DMS 273 (cell line): ENCODE data around the gene KRTAP19-7.

ENCODE experiments used
- DNase-seq: peaks from one replicate; lab custom pipeline; 2025; ENCODE audit not compliant: unreplicated experiment; lab: John Stamatoyannopoulos, UW

KRTAP19-7 gene, protein sequence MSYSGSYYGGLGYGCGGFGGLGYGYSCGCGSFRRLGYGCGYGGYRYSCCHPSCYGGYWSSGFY

DNA sequence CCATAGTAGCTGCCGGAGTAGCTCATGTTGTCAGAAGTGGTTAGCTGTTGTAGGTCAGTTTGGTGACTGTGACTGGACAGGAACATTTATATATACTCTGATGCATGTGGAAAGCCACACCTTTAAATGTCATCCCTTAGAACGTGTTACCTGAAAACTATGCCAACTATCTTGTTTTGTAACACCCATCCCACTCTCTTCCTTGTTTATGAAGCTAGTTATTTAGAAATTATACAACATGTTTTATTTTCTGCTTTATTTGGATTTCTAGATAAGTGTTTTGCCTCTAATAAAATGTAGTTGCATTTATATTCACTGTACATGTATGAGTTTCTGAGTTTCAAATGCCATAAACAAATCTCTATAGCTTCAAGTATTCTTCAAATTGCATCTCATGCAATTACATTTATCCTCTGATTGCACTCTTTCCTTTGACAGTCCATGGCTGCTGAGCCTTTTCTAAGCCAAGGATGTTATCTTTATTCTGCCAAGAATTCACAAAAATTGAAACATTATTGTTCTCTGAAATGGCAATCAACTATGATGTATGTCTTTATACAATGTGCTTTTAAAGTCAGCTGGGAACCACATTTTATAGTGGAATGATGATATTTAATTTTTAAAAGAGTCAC is at the start of gene KRTAP19-7:
Gene KRTAP19-7, minus strand, starts transcription at position 51 of the 632 bp plus-strand sequence. Its CDS starts 25 bp downstream, at position 26.
- no peak for DNase-seq

DNA sequence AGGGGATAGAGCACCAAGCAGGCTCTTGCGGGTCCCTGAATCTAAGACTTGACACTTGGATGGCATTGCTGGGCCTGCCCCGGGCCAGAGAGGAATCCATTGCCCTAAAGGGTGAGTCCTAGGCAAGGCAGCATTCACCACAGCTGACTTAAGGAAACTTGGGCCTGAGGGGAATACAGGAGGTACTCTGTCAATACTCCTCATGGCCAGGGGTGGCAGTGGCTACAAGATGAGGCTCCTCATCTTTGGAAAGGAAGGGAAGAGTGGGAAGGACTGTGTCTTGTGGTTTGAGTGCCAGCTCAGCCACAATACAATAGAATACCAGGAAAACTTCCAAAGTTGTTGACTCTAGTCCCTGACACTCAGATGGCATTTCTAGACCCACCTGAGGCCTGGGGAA is 44.9 kb upstream of the KRTAP19-7 start:
- no peak for DNase-seq

DNA sequence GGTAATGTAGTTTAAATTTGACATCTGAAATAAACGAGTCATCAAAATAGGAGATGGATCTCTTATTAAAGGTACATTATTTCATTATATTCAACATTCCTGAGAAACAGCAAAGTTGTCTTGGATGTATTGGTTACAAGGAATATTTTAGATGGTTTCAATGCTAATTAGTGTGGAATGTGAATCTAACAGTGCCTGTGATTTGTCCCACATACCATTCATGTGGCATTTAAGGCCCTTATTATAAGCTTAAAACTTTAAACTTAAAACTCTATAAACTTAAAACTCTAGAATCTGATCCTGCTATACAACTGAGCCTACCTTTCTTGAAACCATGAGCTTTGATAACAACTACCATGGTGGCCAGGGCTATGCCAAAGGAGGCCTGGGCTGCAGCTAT is 39.7 kb upstream of the KRTAP19-7 start, which contains the start of gene KRTAP22-1:
Gene KRTAP22-1, plus strand, starts transcription at position 301 of the 400 bp plus-strand sequence.
- no peak for DNase-seq

DNA sequence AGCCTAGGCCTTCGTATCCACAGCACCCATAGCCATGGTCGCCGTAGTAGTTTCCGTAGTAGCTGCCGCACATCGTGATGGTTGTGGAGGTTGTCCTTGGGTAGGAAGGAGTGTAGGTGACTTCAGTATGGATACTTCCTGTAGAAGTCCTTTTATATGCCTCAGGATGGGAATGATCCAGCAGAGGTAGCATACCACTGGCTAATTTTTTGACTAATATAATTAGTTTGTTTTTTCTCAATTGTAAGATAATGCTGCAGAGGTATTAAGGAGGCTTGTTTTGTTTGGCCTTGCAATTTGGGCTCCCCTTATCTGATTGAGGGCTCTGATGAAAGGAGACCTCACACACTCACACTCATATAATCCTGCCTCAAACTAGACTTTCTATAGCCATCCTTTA is 37.7 kb upstream of the KRTAP19-7 start, which contains the start of gene KRTAP6-2:
Gene KRTAP6-2, minus strand, starts transcription at position 101 of the 400 bp plus-strand sequence. Its CDS starts 28 bp downstream, at position 73.
- no peak for DNase-seq

DNA sequence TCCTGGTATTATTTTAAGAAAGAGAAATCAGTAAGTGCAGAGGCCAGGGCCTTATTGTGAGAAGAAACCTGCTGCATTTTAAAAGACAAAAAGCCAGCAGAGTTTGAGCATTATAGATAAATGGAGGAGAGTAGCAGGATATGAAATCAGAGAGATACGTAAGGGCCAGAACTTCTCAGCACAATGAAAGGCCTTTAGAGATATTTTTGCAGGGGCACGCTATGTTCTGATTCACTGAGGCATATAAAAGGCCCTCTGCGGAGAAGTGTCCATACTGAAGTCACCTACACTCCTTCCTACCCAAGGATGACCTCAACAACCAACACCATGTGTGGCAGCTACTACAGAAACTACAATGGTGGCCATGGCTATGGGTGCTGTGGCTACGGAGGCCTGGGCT is 31.0 kb upstream of the KRTAP19-7 start, which contains the start of gene KRTAP6-3:
Gene KRTAP6-3, plus strand, starts transcription at position 301 of the 400 bp plus-strand sequence. Its CDS starts 6 bp downstream, at position 307.
- DNase-seq, result no peak

DNA sequence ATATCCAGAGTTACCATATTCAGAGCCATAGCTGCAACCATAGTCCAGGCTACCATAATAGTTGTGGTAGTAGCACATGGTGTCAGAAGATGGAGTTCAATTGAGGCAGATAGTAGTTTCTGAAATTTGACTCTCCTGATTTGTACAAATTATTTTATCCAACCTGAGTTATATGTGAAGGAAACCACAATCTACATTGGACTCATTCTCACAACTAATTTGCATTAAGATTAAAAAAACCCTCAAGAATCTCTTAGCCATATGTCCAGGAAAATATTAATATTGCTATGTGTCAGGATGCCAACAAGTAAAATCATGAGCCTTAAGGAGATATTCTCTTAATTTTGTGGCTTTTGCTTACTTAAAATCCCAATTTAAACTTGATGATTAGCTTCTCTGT is 29.2 kb upstream of the KRTAP19-7 start, which contains the start of gene KRTAP22-2:
Gene KRTAP22-2, minus strand, starts transcription at position 101 of the 400 bp plus-strand sequence.
- no peak for DNase-seq

DNA sequence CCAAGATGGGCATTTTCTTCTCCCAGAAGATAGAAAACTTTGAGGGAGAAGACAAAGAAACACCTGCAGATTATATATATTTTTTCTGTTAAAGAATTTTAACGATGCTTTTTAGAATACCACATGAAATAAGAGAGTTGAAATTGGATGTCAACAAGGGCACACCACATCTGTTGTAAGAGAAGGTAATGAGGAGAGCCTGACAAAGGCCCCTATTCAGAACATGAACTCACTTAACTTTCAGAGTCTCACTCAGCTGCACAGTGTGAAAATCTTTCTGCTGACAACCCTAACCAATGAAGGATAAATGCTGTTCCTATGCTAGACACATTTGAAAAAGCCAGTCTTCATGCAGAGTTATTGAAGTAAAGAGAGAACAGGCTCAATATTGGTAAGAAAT is 21.8 kb upstream of the KRTAP19-7 start:
- DNase-seq, result no peak

DNA sequence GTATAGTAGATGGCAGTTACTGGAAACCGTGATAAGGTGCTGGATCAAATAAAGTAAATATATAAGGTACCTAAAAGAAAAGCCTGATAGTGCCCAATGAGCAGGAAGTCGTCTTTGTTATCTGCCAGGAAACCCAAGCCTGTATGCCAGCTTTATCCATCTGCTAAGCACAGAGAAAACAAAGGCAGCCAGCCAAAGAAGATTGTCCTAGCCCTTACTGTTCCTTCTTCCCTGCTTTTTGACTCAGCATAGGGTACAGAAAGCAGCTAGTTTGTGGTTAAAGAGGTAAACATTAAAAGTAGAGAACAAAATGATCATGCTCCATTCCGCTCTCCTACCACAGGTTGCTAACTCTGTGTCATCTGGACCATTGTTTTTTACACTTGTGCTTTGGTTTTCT is 19.0 kb upstream of the KRTAP19-7 start:
- DNase-seq, result no peak

DNA sequence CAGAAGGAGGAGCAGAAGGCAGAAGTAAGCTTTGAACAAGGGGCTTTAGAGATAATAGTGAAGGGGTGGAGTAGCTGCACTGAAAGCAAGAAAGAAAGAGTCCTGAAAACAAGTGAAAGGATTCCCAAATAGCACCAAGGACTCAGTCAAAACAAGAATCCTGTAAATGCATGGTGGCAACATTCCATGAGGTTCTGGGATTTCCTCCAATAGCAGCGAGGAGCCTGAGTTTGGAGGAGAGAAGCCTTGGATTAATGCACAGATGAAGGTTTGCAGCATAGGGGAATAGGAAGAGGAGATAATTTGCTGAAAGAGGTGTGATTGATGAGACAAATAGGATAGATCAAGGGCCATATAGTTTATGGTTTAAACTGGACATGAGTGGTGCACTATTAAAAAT is 18.2 kb upstream of the KRTAP19-7 start:
- no peak for DNase-seq

DNA sequence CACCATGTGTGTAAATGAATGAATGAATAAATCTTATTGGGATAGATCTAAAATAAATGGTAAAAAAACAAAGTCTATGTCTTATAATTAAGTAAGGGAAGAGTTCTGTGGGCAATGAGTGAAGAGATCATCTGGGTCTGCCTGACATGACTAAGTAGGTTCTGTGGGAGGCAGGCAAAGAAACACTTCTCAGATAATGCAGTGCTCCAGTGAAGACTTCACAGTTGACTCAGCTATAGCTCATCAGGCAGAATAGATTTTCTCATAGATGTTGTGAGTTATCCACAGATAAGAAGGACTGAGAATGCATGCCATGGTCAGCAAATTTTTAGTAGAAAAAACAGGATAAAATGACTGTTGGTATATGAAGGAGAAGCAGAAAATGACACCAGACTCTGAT is 16.7 kb upstream of the KRTAP19-7 start:
- no peak for DNase-seq

DNA sequence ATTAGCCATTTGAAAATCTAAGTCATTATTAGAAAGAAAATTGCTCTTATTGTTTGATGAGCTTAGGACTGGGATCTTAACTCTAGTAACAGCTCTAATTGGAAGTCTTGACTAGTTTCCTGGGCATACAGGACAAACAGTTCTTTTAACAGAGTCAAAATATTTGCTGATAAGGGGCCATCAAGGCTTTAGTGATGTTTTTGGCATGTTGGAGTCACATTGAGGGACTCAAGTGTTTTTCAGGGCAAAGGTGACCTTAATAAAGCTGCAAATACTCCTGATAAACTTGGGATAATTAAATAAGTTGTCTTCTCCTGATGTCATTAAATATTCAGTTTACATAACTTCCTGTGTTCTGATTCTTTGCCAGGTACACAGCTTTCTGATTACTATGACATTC is 6.5 kb upstream of the KRTAP19-7 start:
- DNase-seq, result no peak

DNA sequence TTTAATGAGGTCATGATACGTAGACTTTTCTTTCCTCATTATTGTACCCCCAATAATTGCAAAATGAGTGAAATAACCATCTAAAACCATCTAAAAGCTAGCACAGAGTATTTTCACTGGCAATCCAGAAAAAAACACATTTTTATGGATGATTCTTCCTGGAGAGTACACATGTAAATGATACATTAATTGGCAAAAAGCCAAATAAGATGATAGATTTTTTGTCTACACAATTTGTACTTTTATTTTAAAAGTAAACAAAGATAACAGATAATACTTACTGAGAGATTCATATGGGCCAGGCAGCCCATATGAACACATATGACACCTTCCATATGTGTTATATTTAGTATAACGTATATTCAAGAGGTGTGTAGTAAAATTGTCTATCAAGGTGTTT is 2.5 kb upstream of the KRTAP19-7 start:
- no peak for DNase-seq

DNA sequence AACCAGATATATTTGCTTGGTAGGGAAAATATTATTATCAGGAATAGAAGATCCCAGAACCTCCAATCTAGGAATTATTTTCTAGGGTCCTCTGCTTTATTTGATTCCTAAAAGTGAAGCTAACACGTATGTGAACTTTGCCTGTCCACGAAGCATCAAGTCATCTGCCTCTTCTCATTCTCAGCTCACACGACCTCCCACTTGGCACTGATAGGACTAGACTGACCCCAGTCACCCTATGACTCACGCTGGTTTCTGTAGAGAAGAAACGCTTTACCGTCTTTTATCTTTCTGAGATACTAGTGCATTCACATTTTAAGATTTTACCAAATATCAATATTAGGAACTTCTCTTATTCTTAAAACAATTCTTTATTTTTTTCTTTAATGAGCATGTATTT is 2.0 kb upstream of the KRTAP19-7 start:
- DNase-seq, result no peak

DNA sequence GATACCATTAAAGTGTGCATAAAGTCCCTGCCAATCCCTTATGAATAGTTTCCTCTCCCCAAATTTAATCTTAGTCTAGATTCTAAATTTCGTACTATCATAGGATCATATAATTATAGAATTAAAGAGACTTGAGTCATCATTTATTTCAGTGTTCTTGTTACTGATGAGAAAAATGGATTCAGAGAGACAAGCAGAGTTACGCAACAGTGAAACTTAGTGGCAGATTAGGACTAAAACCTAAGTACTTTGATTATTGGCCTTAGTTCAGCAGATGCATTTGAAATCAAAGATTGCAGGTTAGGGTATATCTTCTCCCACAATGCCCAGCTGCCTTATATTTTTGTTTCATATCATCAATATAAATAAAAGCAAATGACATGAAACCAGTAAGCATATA is 843 bp upstream of the KRTAP19-7 start:
- no peak for DNase-seq

DNA sequence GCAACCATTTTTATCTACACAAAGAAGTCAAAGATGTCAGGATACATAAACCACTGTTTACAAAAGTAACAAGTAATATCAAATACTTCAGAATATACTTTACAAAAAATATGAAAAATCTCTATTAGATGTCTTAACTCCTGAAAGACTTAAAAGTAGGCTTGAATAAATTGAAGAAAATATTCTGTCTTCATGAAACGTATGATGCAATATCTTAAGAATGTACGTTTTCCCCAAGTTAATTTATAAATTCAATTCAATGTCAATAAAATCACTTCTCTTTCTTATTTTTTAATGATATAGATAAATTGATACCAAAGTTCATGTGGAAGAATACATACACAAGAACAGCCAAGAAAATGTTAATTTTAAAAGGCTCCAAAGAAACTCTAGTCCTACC is 6.0 kb downstream of the KRTAP19-7 start:
- DNase-seq, result no peak

DNA sequence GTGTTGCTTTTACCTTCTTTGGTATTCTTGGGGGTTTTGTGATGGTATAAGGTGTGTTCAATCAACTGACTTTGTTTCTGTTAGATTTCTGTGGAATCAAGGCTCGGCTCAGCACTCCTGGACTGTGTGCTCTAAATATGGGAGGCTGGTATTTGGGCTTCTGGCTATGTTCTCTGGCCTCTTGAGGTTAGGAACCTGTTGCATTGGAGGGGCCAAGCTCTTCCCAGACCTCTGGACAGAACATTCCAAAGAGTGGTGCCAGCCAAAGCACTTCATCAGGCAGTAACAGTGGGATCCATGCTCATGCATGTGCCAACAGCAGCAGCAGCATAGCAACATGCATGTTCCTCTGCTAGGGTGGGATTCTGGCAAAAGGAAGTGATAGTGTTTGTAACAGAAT is 8.3 kb downstream of the KRTAP19-7 start:
- DNase-seq, result no peak

DNA sequence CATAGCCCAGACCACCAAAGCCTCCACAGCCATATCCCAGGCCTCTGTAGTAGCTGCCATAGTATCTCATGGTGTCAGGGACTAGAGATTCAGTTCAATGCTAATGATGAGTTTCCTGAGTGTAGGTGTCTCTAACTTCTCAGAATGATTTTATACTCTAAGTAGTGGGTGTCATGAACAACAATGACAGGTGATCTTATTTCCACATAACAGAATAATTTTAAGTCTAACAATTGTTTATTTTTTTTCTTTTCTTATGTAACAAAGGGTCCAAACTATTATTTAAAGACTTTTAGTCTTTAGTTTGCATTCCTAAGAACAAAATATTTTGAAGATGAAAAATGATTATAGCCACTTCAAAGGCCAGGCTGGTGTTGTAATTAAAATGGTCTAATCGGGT is 19.4 kb downstream of the KRTAP19-7 start, which contains the start of gene KRTAP19-6:
Gene KRTAP19-6, minus strand, starts transcription at position 101 of the 400 bp plus-strand sequence. Its CDS starts 31 bp downstream, at position 70.
- no peak for DNase-seq

DNA sequence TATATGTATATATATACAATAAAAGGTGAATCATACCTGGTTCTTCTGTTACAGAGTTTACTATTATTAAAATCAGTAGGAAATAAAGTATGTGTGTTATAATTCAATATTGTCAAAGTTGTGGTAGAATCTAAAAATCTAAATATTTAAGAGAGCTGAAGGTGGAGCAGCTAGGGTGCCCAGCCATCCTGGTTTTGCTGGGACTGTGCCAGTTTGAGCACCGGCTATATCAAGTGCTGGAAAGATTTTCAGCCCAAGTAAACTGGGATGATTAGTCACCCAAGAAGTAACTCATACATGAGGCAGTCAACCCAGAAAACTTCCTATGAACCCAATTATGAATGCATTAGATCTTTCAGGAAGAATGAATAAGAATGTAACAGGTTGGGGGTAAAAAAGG is 42.2 kb downstream of the KRTAP19-7 start:
- no peak for DNase-seq

DNA sequence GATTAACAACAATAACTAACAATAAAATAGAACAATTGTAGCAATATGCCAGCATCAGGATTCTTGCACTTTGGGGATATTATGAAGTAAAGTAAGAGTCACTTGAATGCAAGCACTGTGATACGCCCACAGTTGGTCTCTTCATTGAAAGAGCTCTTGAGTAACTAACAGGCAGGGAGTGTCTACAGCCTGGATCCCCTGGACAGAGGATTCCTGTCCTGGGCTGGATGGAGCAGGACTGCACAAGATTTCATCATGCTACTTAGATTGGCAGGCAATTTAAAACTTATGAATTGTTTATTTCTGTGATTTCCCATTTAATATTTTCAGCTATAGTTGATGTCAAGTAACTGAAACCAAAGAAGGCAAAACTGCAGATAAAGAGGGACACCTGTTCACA is 45.4 kb downstream of the KRTAP19-7 start:
- DNase-seq, result no peak
